Adrenal gland (tissue), 12 donors: Measurements from ENCODE around the gene ATP1B3. TPM values are rescaled to one million over a fixed set of nuclear protein-coding genes. Genes with fewer than 3 reads are reported as not detected.

ENCODE experiments used
- DNase-seq, 7 donors: peaks; one replicate each; pipeline ENCODE4 v3.0.0-alpha.2; 2019 to 2020
- H3K27ac ChIP-seq, 5 donors: fragments of 200-600 bp; sonication (generic) in 4 of 5; 1 replicate in 3 of 5; 2 replicates in 2 of 5; pipeline versions ENCODE4 v1.5.1 to v1.8.0; 2016 to 2020; ENCODE audit warnings: mild to moderate bottlenecking in 1 of 5
- H3K27me3 ChIP-seq: fragments of 200-600 bp; 2 replicates; pipeline ENCODE4 v1.8.0; 2021
- H3K36me3 ChIP-seq, 2 donors: fragments of 200-600 bp; replicated peaks in 1 of 2; 1 replicate in 1 of 2; 2 replicates in 1 of 2; pipeline versions ENCODE4 v1.5.1 to v1.8.0; 2018 to 2022
- H3K4me1 ChIP-seq, 2 donors: fragments of 200-600 bp; replicated peaks in 1 of 2; 1 replicate in 1 of 2; 2 replicates in 1 of 2; pipeline versions ENCODE4 v1.5.1 to v1.8.0; 2018 to 2021
- H3K4me3 ChIP-seq, 4 donors: fragments of 200-600 bp; sonication (generic) in 3 of 4; one replicate each; pipeline ENCODE4 v1.5.1; 2016 to 2018
- H3K9me3 ChIP-seq, 3 donors: fragments of 200-600 bp; sonication (generic) in 1 of 3; replicated peaks in 1 of 3; 1 replicate in 2 of 3; 2 replicates in 1 of 3; pipeline versions ENCODE4 v1.5.1 to v1.8.0; 2016 to 2021
- POLR2A ChIP-seq, 2 donors: fragments of 450-650 bp; IDR thresholded peaks; one replicate each; pipeline ENCODE4 v1.6.1; 2017; ENCODE audit warnings: antibody characterized with exemption in 2 of 2, mild to moderate bottlenecking in 2 of 2, moderate library complexity in 1 of 2
- WGBS, 4 donors: extraction: QIAGEN DNeasy Blood & Tissue Kit in 2 of 4; methylation state at CpG; one replicate each; pipeline versions ENCODE4 v1.1.5 to v1.1.7; 2013 to 2017; 5-methylcytosine and 5-hydroxymethylcytosine counted together
- intact Hi-C, 2 donors: fragments of 100-400 bp; cut with DNase I; formaldehyde crosslinking; loops; one replicate each; pipeline versions ENCODE4 v1.14.1 to v1.15.0; 2022 to 2023
- polyA plus RNA-seq, 3 donors: library from polyadenylated mRNA; stranded (reverse); fragments of 200-250 nt in 2 of 3; fragments of 350-450 nt in 1 of 3; fragmentation: Illumina TruSeq in 1 of 3; extraction: RNeasy Lipid Tissue Mini Kit (QIAGEN cat#74804) in 1 of 3; gene quantifications; one replicate each; pipeline ENCODE4 v1.2.3, GENCODE V29; 2013 to 2014
- total RNA-seq, 9 donors: library from RNA; depleted of rRNA in 4 of 9; stranded (reverse); fragments of >200 nt in 4 of 9; fragments of 120-200 nt in 1 of 9; fragmentation: NEBNext Ultra II Directional in 1 of 9; extraction: Animal tissue kit (Norgen Biotek cat#: 25700) in 1 of 9; gene quantifications; one replicate each; pipeline versions ENCODE4 v1.1.0 to v1.2.4, GENCODE V29; 2013 to 2023
- TF ChIP-seq, protein P1 (sequence below), 6 experiments: fragments of 450-650 bp in 4 of 6; fragments of 200-600 bp in 2 of 6; sonication (generic) in 1 of 6; IDR thresholded peaks; 1 replicate in 5 of 6; 2 replicates in 1 of 6; pipeline versions ENCODE4 v1.5.1 to v1.8.0; 2016 to 2021; ENCODE audit warnings: antibody characterized with exemption in 6 of 6, mild to moderate bottlenecking in 2 of 6, moderate library complexity in 1 of 6
- donor health status: healthy with polysubstance abuse.
- donor health status: Bipolar disorder and iron deficiency.
- donor health status: DM: yes; HTN: yes; CAD: no.
- donor health status: DM: no; HTN: no; CAD: no.
- donor health status: DM: no; HTN: no; CAD: no.
- donor health status: DM: yes; HTN: yes; CAD: no.

ATP1B3 gene
- total and polyA plus RNA-seq, 12 donors, result 65.2 to 300 (median 98.8) TPM

GRCh38 chr3:141938011-141938500 lies 61.6 kb downstream of the ATP1B3 start:
- Histone ChIP-seq H3K9me3 (no peaks in the 10 kb centered on the region), H3K36me3 (no peaks in the 10 kb centered on the region), H3K4me3 (no peak overlapping the region), H3K4me1 (peaks cover 4 to 17% of the 10 kb centered on the region in 2 donors), H3K27ac (no peak overlapping the region), H3K27me3 (no peaks in the 10 kb centered on the region)
- intact Hi-C loops, result no loop called here
- 87 to 95% (median 93%) methylated on average over 12 to 20 of the region's 20 CpGs for WGBS, 4 donors
- TF ChIP-seq, protein P1, sequence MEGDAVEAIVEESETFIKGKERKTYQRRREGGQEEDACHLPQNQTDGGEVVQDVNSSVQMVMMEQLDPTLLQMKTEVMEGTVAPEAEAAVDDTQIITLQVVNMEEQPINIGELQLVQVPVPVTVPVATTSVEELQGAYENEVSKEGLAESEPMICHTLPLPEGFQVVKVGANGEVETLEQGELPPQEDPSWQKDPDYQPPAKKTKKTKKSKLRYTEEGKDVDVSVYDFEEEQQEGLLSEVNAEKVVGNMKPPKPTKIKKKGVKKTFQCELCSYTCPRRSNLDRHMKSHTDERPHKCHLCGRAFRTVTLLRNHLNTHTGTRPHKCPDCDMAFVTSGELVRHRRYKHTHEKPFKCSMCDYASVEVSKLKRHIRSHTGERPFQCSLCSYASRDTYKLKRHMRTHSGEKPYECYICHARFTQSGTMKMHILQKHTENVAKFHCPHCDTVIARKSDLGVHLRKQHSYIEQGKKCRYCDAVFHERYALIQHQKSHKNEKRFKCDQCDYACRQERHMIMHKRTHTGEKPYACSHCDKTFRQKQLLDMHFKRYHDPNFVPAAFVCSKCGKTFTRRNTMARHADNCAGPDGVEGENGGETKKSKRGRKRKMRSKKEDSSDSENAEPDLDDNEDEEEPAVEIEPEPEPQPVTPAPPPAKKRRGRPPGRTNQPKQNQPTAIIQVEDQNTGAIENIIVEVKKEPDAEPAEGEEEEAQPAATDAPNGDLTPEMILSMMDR (IDR thresholded peaks at IDR 0.05), result no peak
- no peak for TF ChIP-seq POLR2A (IDR thresholded peaks at IDR 0.05)
- DNase-seq, result peak in 1 of 7 donors; percentile 48

DNA sequence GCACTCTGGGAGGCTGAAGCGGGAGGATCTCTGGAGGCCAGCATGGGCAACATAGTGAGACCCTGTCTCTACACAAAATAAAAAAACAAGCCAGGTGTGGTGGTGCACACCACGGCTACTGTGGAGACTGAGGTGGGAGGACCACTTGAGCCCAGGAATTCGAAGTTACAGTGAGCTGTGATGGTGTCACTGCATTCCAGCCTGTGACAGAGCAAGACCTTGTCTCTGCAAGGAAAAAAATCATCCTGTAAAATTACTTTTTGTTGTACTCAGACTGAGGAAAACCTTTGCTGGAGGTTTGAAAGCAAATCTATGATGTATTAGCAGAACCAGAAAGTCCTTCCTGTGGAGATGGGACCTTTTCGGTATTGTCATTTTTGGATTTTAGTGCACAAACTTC lies 63.3 kb downstream of the ATP1B3 start:
- DNase-seq, result peak in 2 of 7 donors; percentile 25 to 46
- H3K27me3 ChIP-seq, result no peaks in the 10 kb centered on the region
- H3K4me3 ChIP-seq, result no peak overlapping the region
- TF ChIP-seq, protein P1 (IDR thresholded peaks at IDR 0.05), result no peak
- no peak for TF ChIP-seq POLR2A (IDR thresholded peaks at IDR 0.05)
- intact Hi-C loops, result no loop called here
- no peaks in the 10 kb centered on the region for H3K36me3 ChIP-seq
- 57 to 79% (median 70%) methylated on average over 4 of the region's 4 CpGs for WGBS, 4 donors
- peaks cover 4 to 17% of the 10 kb centered on the region in 2 donors for H3K4me1 ChIP-seq
- H3K27ac ChIP-seq, result peak overlapping the region in 3 of 5 donors; percentile 40 to 79 (median 62)
- H3K9me3 ChIP-seq, result no peaks in the 10 kb centered on the region

GRCh38 chr3:141940194-141940776 lies 63.8 kb downstream of the ATP1B3 start:
- intact Hi-C loops, result no loop called here
- H3K4me3 ChIP-seq, result no peak overlapping the region
- H3K9me3 ChIP-seq, result no peaks in the 10 kb centered on the region
- H3K4me1 ChIP-seq, result peaks cover 4 to 17% of the 10 kb centered on the region in 2 donors
- peak overlapping the region in 3 of 5 donors; percentile 40 to 79 (median 62) for H3K27ac ChIP-seq
- H3K36me3 ChIP-seq, result no peaks in the 10 kb centered on the region
- TF ChIP-seq, protein P1 (IDR thresholded peaks at IDR 0.05), result peak in 1 of 6 experiments; percentile 2
- no peak for TF ChIP-seq POLR2A (IDR thresholded peaks at IDR 0.05)
- H3K27me3 ChIP-seq, result no peaks in the 10 kb centered on the region
- peak; percentile 46 to 92 (median 63) for DNase-seq
- 42 to 48% (median 45%) methylated on average over 12 of the region's 12 CpGs for WGBS, 4 donors

- peak in 4 of 7 donors; percentile 14 to 50 (median 33) for DNase-seq
- Histone ChIP-seq H3K4me3 (no peak overlapping the region), H3K4me1 (peaks cover 4 to 17% of the 10 kb centered on the region in 2 donors), H3K27ac (peak overlapping the region in 2 of 5 donors; percentile 62 to 79), H3K9me3 (no peaks in the 10 kb centered on the region), H3K27me3 (no peaks in the 10 kb centered on the region), H3K36me3 (no peaks in the 10 kb centered on the region)
- WGBS, 4 donors, result 25 to 49% (median 33%) methylated on average over 8 of the region's 8 CpGs
- intact Hi-C loops, result no loop called here
- no peak for TF ChIP-seq POLR2A (IDR thresholded peaks at IDR 0.05)
- TF ChIP-seq, protein P1 (IDR thresholded peaks at IDR 0.05), result no peak
Observed at GRCh38 chr3:141941093-141941492, 64.7 kb downstream of the ATP1B3 start.
